Measurements from ENCODE around the gene ATP5MC3. TPM values are rescaled to one million over a fixed set of nuclear protein-coding genes. Genes with fewer than 3 reads are reported as not detected.
A peak's percentile ranks its signal among the peaks of the same experiment; 100 is the strongest.

Gene ATP5MC3
- total RNA-seq, 4 donors from 2014 or later = 117 to 350 (median 187) TPM

GRCh38 chr2:175167792-175168563 is 13.5 kb downstream of the ATP5MC3 start, which contains the start of gene ATF2:
Gene ATF2 (minus strand): TSS chr2:175168203. CDS start chr2:175136443, 31,760 bp downstream.
- no peaks in the 10 kb centered on the region for H3K27me3 ChIP-seq
- TF ChIP-seq CTCF (IDR thresholded peaks at IDR 0.05) (peak in 2 of 6 experiments; percentile 8 to 24), POLR2A (IDR thresholded peaks at IDR 0.05) (peak in 1 of 2 donors; percentile 75)
- peaks cover 0 to 11% (median 2%) of the 10 kb centered on the region in 4 donors for H3K4me1 ChIP-seq
- peak; percentile 97 to 99 (median 98) for DNase-seq
- H3K9me3 ChIP-seq = no peaks in the 10 kb centered on the region
- H3K4me3 ChIP-seq = peak within 1 kb of the TSS; percentile 87 to 95 (median 93)
- peak within 1 kb of the TSS; percentile 86 to 94 (median 90) for H3K27ac ChIP-seq
- no peaks in the 10 kb centered on the region for H3K36me3 ChIP-seq

GRCh38 chr2:175167076-175167791 is 14.3 kb downstream of the ATP5MC3 start:
- peak in 1 of 3 donors; percentile 47 for DNase-seq
- H3K4me3 ChIP-seq = peak overlapping the region; percentile 87 to 95 (median 93)
- no peaks in the 10 kb centered on the region for H3K36me3 ChIP-seq
- no peak for TF ChIP-seq POLR2A (IDR thresholded peaks at IDR 0.05)
- no peak for TF ChIP-seq CTCF (IDR thresholded peaks at IDR 0.05)
- H3K4me1 ChIP-seq = peaks cover 0 to 11% (median 2%) of the 10 kb centered on the region in 4 donors
- H3K9me3 ChIP-seq = no peaks in the 10 kb centered on the region
- peak overlapping the region; percentile 86 to 94 (median 90) for H3K27ac ChIP-seq
- H3K27me3 ChIP-seq = no peaks in the 10 kb centered on the region

DNA sequence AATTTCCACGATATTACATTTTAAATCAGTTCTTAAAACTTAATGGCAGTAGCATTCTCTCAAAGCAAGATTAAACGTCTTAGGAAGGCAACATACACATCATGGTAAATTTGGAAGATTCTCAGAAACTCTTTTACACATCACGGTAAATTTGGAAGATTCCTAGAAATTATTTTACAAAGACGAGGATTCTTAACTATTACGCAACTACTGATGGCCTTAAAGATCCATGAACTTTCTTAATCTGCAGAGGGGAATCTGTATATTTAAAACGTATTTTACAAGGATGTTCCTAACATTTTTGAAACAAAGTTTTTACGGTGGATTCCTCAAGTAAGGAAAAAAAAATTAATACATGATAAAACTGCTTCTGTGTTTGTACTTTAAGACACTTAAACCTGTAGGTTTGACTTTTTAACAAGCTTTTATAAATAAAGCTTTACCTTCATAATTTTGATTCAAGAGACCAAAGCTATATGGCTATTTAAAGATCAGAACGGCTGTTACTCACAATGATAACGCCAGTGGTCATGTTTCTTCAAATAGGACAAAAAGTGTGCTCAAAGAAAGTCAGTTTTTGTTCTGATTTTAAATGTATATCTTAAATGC is 15.2 kb downstream of the ATP5MC3 start:
- H3K27ac ChIP-seq = no peak overlapping the region
- peaks cover 0 to 11% (median 2%) of the 10 kb centered on the region in 4 donors for H3K4me1 ChIP-seq
- TF ChIP-seq CTCF (IDR thresholded peaks at IDR 0.05) = no peak
- TF ChIP-seq POLR2A (IDR thresholded peaks at IDR 0.05) = no peak
- H3K27me3 ChIP-seq = no peaks in the 10 kb centered on the region
- H3K4me3 ChIP-seq = peak overlapping the region in 1 of 4 donors; percentile 95
- H3K36me3 ChIP-seq = no peaks in the 10 kb centered on the region
- H3K9me3 ChIP-seq = no peaks in the 10 kb centered on the region
- DNase-seq = no peak

- Histone ChIP-seq H3K4me1 (peaks cover 0 to 11% (median 2%) of the 10 kb centered on the region in 4 donors), H3K27me3 (no peaks in the 10 kb centered on the region), H3K9me3 (no peaks in the 10 kb centered on the region), H3K27ac (no peak overlapping the region), H3K4me3 (no peak overlapping the region), H3K36me3 (no peaks in the 10 kb centered on the region)
- no peak for TF ChIP-seq CTCF (IDR thresholded peaks at IDR 0.05)
- no peak for TF ChIP-seq POLR2A (IDR thresholded peaks at IDR 0.05)
- no peak for DNase-seq
Measured at GRCh38 chr2:175164235-175164634, 17.3 kb downstream of the ATP5MC3 start.

DNA sequence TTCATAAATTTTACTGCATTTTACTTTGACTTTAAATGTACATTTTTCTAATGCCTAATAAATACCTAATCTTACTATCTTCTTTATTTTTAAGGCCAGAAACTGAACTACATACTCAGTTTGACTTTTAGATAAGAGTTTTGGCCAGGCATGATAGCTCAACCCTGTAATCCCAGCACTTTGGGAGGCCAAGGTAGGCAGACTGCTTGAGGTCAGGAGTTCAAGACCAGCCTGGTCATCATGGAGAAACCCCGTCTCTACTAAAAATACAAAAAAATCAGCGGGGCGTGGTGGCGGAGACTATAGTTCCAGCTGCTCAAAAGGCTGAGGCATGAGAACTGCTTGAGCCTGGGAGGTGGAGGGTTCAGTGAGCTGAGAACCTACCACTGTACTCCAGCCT is 22.6 kb downstream of the ATP5MC3 start:
- no peak for DNase-seq
- H3K9me3 ChIP-seq = no peaks in the 10 kb centered on the region
- peaks cover 0 to 10% (median 0%) of the 10 kb centered on the region in 4 donors for H3K4me1 ChIP-seq
- H3K27me3 ChIP-seq = no peaks in the 10 kb centered on the region
- no peak overlapping the region for H3K27ac ChIP-seq
- no peak overlapping the region for H3K4me3 ChIP-seq
- TF ChIP-seq CTCF (IDR thresholded peaks at IDR 0.05) = no peak
- no peak for TF ChIP-seq POLR2A (IDR thresholded peaks at IDR 0.05)
- H3K36me3 ChIP-seq = no peaks in the 10 kb centered on the region

Data from Peyer's patch (tissue), 4 donors.